Heart right ventricle (tissue), 16 donors: ENCODE data around the gene SELENOM. TPM values are rescaled to one million over a fixed set of nuclear protein-coding genes. Genes with fewer than 3 reads are reported as not detected.
A peak's percentile ranks its signal among the peaks of the same experiment; 100 is the strongest.

Experiments used
- ATAC-seq, 8 donors: fragments of 200-7000 bp; cut with Tn5 transposase; one replicate each; pipeline ENCODE4 v1.9.1; 2020; ENCODE audit warnings: mild to moderate bottlenecking in 8 of 8, moderate library complexity in 8 of 8, moderate number of reproducible peaks in 1 of 8
- DNase-seq, 2 donors: peaks; one replicate each; pipeline ENCODE4 v3.0.0-alpha.2; 2020
- H3K27ac ChIP-seq, 10 donors: fragments of 200-600 bp; sonication (generic) in 2 of 10; one replicate each; pipeline versions ENCODE4 v1.5.0 to v1.8.0; 2020 to 2022; ENCODE audit warnings: mild to moderate bottlenecking in 3 of 10
- H3K27me3 ChIP-seq, 7 donors: fragments of 200-600 bp; one replicate each; pipeline ENCODE4 v1.8.0; 2021 to 2022; ENCODE audit warnings: mild to moderate bottlenecking in 2 of 7
- H3K36me3 ChIP-seq, 9 donors: fragments of 200-600 bp; sonication (generic) in 1 of 9; one replicate each; pipeline versions ENCODE4 v1.5.0 to v1.8.0; 2020 to 2022; ENCODE audit warnings: mild to moderate bottlenecking in 2 of 9
- H3K4me1 ChIP-seq, 9 donors: fragments of 200-600 bp; sonication (generic) in 1 of 9; one replicate each; pipeline versions ENCODE4 v1.5.0 to v1.8.0; 2020 to 2022; ENCODE audit warnings: mild to moderate bottlenecking in 4 of 9
- H3K4me3 ChIP-seq, 10 donors: fragments of 200-600 bp; sonication (generic) in 2 of 10; one replicate each; pipeline versions ENCODE4 v1.5.0 to v1.8.0; 2020 to 2022; ENCODE audit warnings: mild to moderate bottlenecking in 7 of 10, moderate library complexity in 2 of 10
- H3K9me3 ChIP-seq, 11 donors: fragments of 200-600 bp in 10 of 11; sonication (generic) in 2 of 11; one replicate each; pipeline versions ENCODE4 v1.5.0 to v1.8.0; 2013 to 2022; ENCODE audit warnings: mild to moderate bottlenecking in 2 of 11, control low read depth in 1 of 11, moderate library complexity in 1 of 11
- WGBS, 2 donors: extraction: QIAGEN DNeasy Blood & Tissue Kit; methylation state at CpG; one replicate each; pipeline ENCODE4 v1.1.7; 2013; ENCODE audit warnings: inconsistent platforms in 1 of 2; 5-methylcytosine and 5-hydroxymethylcytosine counted together
- intact Hi-C, 10 donors: fragments of 100-400 bp; cut with DNase I; formaldehyde crosslinking; loops; one replicate each; pipeline versions ENCODE4 v1.11.1 to v1.14.2; 2022
- polyA plus RNA-seq, 2 donors: library from polyadenylated mRNA; stranded (reverse); fragments of 200-250 nt; gene quantifications; one replicate each; pipeline ENCODE4 v1.2.3, GENCODE V29; 2013
- total RNA-seq, 10 donors: library from RNA; stranded (reverse); fragmentation: NEBNext Ultra II Directional in 3 of 10; extraction: Animal tissue kit (Norgen Biotek cat#: 25700) in 3 of 10; gene quantifications; one replicate each; pipeline versions ENCODE4 v1.2.1 to v1.2.4, GENCODE V29; 2021 to 2023
- TF ChIP-seq, protein P1 (sequence below), 9 donors: fragments of 200-600 bp; sonication (generic) in 2 of 9; IDR thresholded peaks; one replicate each; pipeline versions ENCODE4 v1.5.0 to v1.8.0; 2021 to 2022; ENCODE audit warnings: antibody characterized with exemption in 9 of 9, mild to moderate bottlenecking in 5 of 9, moderate library complexity in 1 of 9
- donor health status: Arrhythmogenic right ventricular cardiomyopathy.
- donor health status: ischemic (EF 13 %, LVEDD 7.1; RV severe dilation, severe dysfunction).
- donor health status: healthy with polysubstance abuse.
- donor health status: DM: no; HTN: yes; CAD: no.
- donor health status: DM: no; HTN: no; CAD: no.
- donor health status: ischemic (EF 25% LVEDD 6.9; RV normal size, moderate dysfunction).
- donor health status: ischemic (EF 25% LVEDD 5.7; RV mildly dilated, moderate dysfunction).
- donor health status: healthy.
- donor health status: DM: yes; HTN: yes; CAD: no.
- donor health status: Ischemic cardiomyopathy.
- donor health status: ischemic (EF 35%, LVEDD 5.7; RV mildly dilated, moderate dysfunction).
- donor health status: nonischemic (EF 11% LVEDD 7.7; RV severe dilation, severe dysfunction).
- donor health status: DM: yes; HTN: yes; CAD: no.
- donor health status: PGD.
- donor health status: ischemic (EF 29% LVEDD 5.4; RV normal size, mild dysfunction).
- donor health status: nonischemic (EF 23%, LVEDD 6.1; RV moderate dilation, normal function).

Gene SELENOM
- total and polyA plus RNA-seq, 12 donors, result 21.5 to 134 (median 47.2) TPM

DNA sequence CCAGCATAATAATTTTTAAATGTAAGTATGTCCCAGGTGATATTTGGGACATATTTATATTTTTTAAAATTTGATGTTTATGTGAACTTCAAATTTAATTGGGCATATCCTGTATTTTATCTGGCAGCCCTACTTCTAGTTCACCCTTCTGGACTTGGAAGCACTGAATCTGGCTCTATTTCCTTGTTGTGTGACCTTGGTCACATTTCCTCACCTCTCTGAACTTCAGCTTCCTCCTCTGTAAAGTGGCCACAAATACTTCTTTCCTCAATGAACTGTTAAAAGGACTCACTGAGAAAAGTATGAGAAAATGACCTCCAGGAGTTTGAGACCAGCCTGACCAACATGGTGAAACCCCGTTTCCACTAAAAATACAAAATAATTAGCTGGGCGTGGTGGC, 44.5 kb upstream of the SELENOM start:
- Histone ChIP-seq H3K9me3 (peaks cover 0 to 8% (median 0%) of the 10 kb centered on the region in 11 donors), H3K27ac (no peak overlapping the region), H3K27me3 (no peaks in the 10 kb centered on the region), H3K36me3 (no peaks in the 10 kb centered on the region), H3K4me3 (no peak overlapping the region), H3K4me1 (peaks cover 2 to 39% (median 22%) of the 10 kb centered on the region in 9 donors)
- DNase-seq (no peak), ATAC-seq (no peak)
- TF ChIP-seq, protein P1, sequence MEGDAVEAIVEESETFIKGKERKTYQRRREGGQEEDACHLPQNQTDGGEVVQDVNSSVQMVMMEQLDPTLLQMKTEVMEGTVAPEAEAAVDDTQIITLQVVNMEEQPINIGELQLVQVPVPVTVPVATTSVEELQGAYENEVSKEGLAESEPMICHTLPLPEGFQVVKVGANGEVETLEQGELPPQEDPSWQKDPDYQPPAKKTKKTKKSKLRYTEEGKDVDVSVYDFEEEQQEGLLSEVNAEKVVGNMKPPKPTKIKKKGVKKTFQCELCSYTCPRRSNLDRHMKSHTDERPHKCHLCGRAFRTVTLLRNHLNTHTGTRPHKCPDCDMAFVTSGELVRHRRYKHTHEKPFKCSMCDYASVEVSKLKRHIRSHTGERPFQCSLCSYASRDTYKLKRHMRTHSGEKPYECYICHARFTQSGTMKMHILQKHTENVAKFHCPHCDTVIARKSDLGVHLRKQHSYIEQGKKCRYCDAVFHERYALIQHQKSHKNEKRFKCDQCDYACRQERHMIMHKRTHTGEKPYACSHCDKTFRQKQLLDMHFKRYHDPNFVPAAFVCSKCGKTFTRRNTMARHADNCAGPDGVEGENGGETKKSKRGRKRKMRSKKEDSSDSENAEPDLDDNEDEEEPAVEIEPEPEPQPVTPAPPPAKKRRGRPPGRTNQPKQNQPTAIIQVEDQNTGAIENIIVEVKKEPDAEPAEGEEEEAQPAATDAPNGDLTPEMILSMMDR (IDR thresholded peaks at IDR 0.05), result no peak
- intact Hi-C loops, result loop anchor here in 2 of 10 donors (10.0 kb wide), 1 partner anchor 387 kb away; no protein-coding TSS in a partner anchor
- WGBS, 2 donors, result 89 to 90% methylated on average over 2 of the region's 2 CpGs

DNA sequence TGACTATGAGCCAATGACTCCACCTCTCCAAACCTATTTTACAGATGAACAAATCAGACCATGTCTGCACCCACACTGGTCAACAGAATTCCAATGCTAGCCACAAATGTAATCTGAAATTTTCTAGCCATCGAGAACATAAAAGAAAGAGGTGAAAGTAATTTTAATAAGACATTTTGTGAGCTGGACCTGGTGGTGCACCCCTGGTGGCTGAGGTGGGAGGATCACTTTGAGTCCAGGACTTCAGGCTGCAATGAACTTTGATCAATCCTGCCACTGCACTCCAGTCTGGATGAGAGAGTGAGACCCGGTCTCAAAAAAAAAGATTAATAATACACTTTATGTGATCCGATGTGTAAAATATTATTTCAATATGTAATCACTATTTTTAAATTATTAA, 43.2 kb upstream of the SELENOM start:
- no peak overlapping the region for H3K27ac ChIP-seq
- ATAC-seq, result no peak
- WGBS, 2 donors, result 90 to 92% methylated on average over 3 of the region's 3 CpGs

DNA sequence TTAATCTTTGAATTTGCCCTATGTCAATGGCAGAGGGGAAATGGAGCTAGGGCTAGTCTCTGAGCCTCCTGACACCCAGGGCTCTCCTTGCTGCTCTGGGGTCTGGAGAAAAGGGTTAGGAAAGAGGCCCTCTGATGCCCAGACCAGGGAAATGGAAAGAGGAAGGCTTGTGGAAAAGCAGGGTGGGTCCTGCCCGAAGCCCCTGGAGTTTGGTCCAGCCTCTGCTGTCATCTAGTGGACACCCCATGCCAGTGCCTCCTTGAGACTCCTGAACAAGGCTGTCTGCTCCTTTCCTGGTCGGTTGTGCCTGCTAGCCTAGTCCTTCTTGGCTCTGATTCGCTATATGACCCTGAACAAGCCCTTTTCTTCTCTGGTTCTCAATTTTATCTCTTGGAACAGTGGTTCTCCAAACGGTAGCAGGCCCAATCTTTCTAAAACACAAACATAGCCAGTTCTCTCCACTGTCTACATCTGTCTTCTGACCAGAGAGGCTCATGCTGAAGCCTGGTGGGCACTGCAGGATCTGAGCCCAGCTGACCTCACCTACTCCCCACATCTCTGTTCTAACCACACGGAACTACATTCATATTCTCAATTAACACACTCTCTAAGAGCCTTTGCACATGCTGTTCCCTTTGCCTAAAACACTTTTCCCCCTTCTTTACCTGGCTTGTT, 41.7 kb upstream of the SELENOM start:
- H3K27me3 ChIP-seq, result no peaks in the 10 kb centered on the region
- TF ChIP-seq, protein P1 (IDR thresholded peaks at IDR 0.05), result peak in 8 of 9 donors; percentile 83 to 97 (median 92)
- peaks cover 0 to 15% (median 0%) of the 10 kb centered on the region in 11 donors for H3K9me3 ChIP-seq
- H3K27ac ChIP-seq, result peak overlapping the region; percentile 2 to 82 (median 77)
- no peak overlapping the region for H3K4me3 ChIP-seq
- DNase-seq (peak; percentile 72 to 84), ATAC-seq (peak; percentile 92 to 99 (median 96))
- no peaks in the 10 kb centered on the region for H3K36me3 ChIP-seq
- peaks cover 0 to 20% (median 12%) of the 10 kb centered on the region in 9 donors for H3K4me1 ChIP-seq
- intact Hi-C loops, result loop anchor here (1.0 to 10.0 kb wide), 16 partner anchors 37 to 514 kb away; partner anchors contain the start of genes SELENOM (in 6 of the 10), MORC2 (in 1 of the 10), SLC35E4 (in 1 of the 10) and TUG1 (in 1 of the 10)
- WGBS, 2 donors, result 16 to 20% methylated on average over 5 of the region's 5 CpGs

More for the DNA sequence above, 43.2 kb upstream of the SELENOM start:
- H3K9me3 ChIP-seq, result peaks cover 0 to 13% (median 0%) of the 10 kb centered on the region in 11 donors
- intact Hi-C loops, result loop anchor here in 2 of 10 donors (10.0 kb wide), 1 partner anchor 386 kb away; no protein-coding TSS in a partner anchor
- TF ChIP-seq, protein P1 (IDR thresholded peaks at IDR 0.05), result no peak
- peaks cover 0 to 31% (median 19%) of the 10 kb centered on the region in 9 donors for H3K4me1 ChIP-seq
- H3K36me3 ChIP-seq, result no peaks in the 10 kb centered on the region
- no peak overlapping the region for H3K4me3 ChIP-seq
- no peak for DNase-seq
- H3K27me3 ChIP-seq, result no peaks in the 10 kb centered on the region

DNA sequence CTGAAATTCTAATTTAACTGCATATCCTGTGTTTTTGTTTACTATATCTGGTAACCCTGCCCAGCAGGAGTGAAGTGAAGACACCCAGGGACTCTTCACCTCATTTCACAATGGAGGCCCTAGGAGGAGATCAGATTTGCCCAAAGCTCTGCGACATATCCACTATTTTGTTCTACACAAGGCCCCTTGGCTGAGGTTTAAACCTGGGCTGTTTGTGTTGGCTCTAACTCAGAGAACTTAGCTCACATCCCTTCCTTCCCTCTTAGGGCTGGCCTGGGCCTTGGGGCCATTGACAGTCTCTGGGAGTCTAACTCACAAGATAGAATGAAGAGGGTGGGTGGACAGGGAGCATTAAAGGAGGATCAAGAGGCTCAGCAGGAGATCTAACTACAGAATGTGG, 41.1 kb upstream of the SELENOM start:
- H3K4me3 ChIP-seq, result no peak overlapping the region
- H3K27me3 ChIP-seq, result no peaks in the 10 kb centered on the region
- intact Hi-C loops, result loop anchor here (1.0 to 10.0 kb wide), 15 partner anchors 36 to 514 kb away; partner anchors contain the start of genes SELENOM (in 5 of the 10), MORC2 (in 1 of the 10), SLC35E4 (in 1 of the 10) and TUG1 (in 1 of the 10)
- no peaks in the 10 kb centered on the region for H3K36me3 ChIP-seq
- TF ChIP-seq, protein P1 (IDR thresholded peaks at IDR 0.05), result no peak
- H3K9me3 ChIP-seq, result peaks cover 0 to 15% (median 0%) of the 10 kb centered on the region in 11 donors
- H3K27ac ChIP-seq, result peak overlapping the region; percentile 2 to 82 (median 77)
- DNase-seq, result peak in 1 of 2 donors; percentile 49
- peak; percentile 63 to 92 (median 87) for ATAC-seq
- WGBS, 2 donors, result 42 to 53% methylated on average over 1 of the region's 1 CpG
- H3K4me1 ChIP-seq, result peaks cover 0 to 22% (median 12%) of the 10 kb centered on the region in 9 donors
